GM23338 (cell line): ENCODE results near the gene ADAT1. TPM values are rescaled to one million over a fixed set of nuclear protein-coding genes. Genes with fewer than 3 reads are reported as not detected.

Experiments used
- ATAC-seq: fragments of 200-7000 bp; cut with Tn5 transposase; 3 replicates; pipeline ENCODE4 v1.9.1; 2020
- DNase-seq: peaks from one replicate; pipeline ENCODE4 v3.0.0-alpha.2; 2015; ENCODE audit warnings: low spot score
- H2AFZ ChIP-seq: fragments of 200-600 bp; sonication (generic); 2 replicates; pipeline ENCODE4 v1.8.0; 2016; ENCODE audit warnings: antibody characterized with exemption, mild to moderate bottlenecking, moderate library complexity
- H3F3A ChIP-seq: fragments of 200-600 bp; sonication (generic); replicated peaks from 2 replicates; pipeline ENCODE4 v1.8.0; 2017; ENCODE audit warnings: antibody characterized with exemption, mixed run types, low read depth
- H3K27ac ChIP-seq: fragments of 200-600 bp; sonication (generic); 2 replicates; pipeline ENCODE4 v1.6.1; 2016; ENCODE audit warnings: low read depth
- H3K27me3 ChIP-seq: fragments of 200-600 bp; sonication (generic); 2 replicates; pipeline ENCODE4 v1.8.0; 2016; ENCODE audit warnings: mild to moderate bottlenecking, mixed run types, moderate library complexity; ENCODE audit not compliant: insufficient read depth
- H3K36me3 ChIP-seq: fragments of 200-600 bp; sonication (generic); 2 replicates; pipeline ENCODE4 v1.8.0; 2016; ENCODE audit warnings: mild to moderate bottlenecking; ENCODE audit not compliant: insufficient read depth
- H3K4me1 ChIP-seq: fragments of 200-600 bp; sonication (generic); 2 replicates; pipeline ENCODE4 v1.8.0; 2016; ENCODE audit warnings: mild to moderate bottlenecking, moderate library complexity; ENCODE audit not compliant: insufficient read depth
- H3K4me2 ChIP-seq: fragments of 200-600 bp; sonication (generic); 2 replicates; pipeline ENCODE4 v1.7.1; 2017; ENCODE audit warnings: mixed run types
- H3K4me3 ChIP-seq: fragments of 200-600 bp; sonication (generic); 2 replicates; pipeline ENCODE4 v1.6.1; 2016; ENCODE audit warnings: mixed run types
- H3K79me2 ChIP-seq: fragments of 200-600 bp; sonication (generic); replicated peaks from 2 replicates; pipeline ENCODE4 v1.8.0; 2017; ENCODE audit warnings: mild to moderate bottlenecking; ENCODE audit not compliant: insufficient read depth
- H3K9me2 ChIP-seq: fragments of 200-600 bp; sonication (generic); 2 replicates; pipeline ENCODE4 v1.8.0; 2017; ENCODE audit not compliant: insufficient read depth
- H4K20me1 ChIP-seq: fragments of 200-600 bp; sonication (generic); replicated peaks from 2 replicates; pipeline ENCODE4 v1.8.0; 2017; ENCODE audit warnings: mild to moderate bottlenecking; ENCODE audit not compliant: insufficient read depth
- H3K27ac Mint-ChIP-seq: 2 replicates; pipeline ENCODE4 v1.8.0; 2020; ENCODE audit warnings: inconsistent platforms, mild to moderate bottlenecking, moderate library complexity, mixed read lengths
- H3K27me3 Mint-ChIP-seq: 3 replicates; pipeline ENCODE4 v1.8.0; 2022; ENCODE audit warnings: low read depth, mild to moderate bottlenecking, moderate library complexity, mixed read lengths, inconsistent platforms; ENCODE audit not compliant: insufficient read depth, poor library complexity
- H3K36me3 Mint-ChIP-seq: 3 replicates; pipeline ENCODE4 v1.8.0; 2021; ENCODE audit warnings: low read depth, mild to moderate bottlenecking, inconsistent platforms, moderate library complexity, mixed read lengths
- H3K4me1 Mint-ChIP-seq: 3 replicates; pipeline ENCODE4 v1.8.0; 2020; ENCODE audit warnings: mild to moderate bottlenecking, inconsistent platforms, mixed read lengths
- H3K4me3 Mint-ChIP-seq: 3 replicates; pipeline ENCODE4 v1.8.0; 2021; ENCODE audit warnings: moderate library complexity, mild to moderate bottlenecking, inconsistent platforms, mixed read lengths
- H3K9me3 Mint-ChIP-seq: 3 replicates; pipeline ENCODE4 v1.8.0; 2020; ENCODE audit warnings: moderate library complexity, mild to moderate bottlenecking, inconsistent platforms, mixed read lengths
- CREB1 ChIP-seq: fragments of 250-450 bp; sonication (Bioruptor Pico); IDR thresholded peaks from 2 replicates; pipeline ENCODE4 v1.5.0; 2020; ENCODE audit warnings: low read depth, mild to moderate bottlenecking, moderate library complexity
- CTCF ChIP-seq, 2 experiments: fragments of 200-600 bp in 1 of 2; sonication (generic) in 1 of 2; conservative IDR thresholded peaks; 2 replicates each; pipeline versions ENCODE4 v1.5.1 to v1.6.1; 2016 to 2017; ENCODE audit warnings: antibody characterized with exemption in 2 of 2, low read depth in 2 of 2, mild to moderate bottlenecking in 2 of 2, moderate library complexity in 1 of 2
- EZH2 ChIP-seq: fragments of 200-600 bp; sonication (generic); IDR thresholded peaks from one replicate; pipeline ENCODE4 v1.8.0; 2017; ENCODE audit warnings: antibody characterized with exemption, mild to moderate bottlenecking, low read depth; ENCODE audit not compliant: unreplicated experiment
- EZH2phosphoT487 ChIP-seq: fragments of 200-600 bp; sonication (generic); IDR thresholded peaks from one replicate; pipeline ENCODE4 v1.8.1; 2018; ENCODE audit warnings: antibody characterized with exemption; ENCODE audit not compliant: unreplicated experiment
- JUNB ChIP-seq: IDR thresholded peaks from one replicate; pipeline ENCODE4 v1.6.1; 2016; ENCODE audit warnings: antibody characterized with exemption; ENCODE audit not compliant: unreplicated experiment
- NANOG ChIP-seq: IDR thresholded peaks from 2 replicates; pipeline ENCODE4 v1.6.1; 2016; ENCODE audit warnings: antibody characterized with exemption, borderline replicate concordance
- POLR2AphosphoS5 ChIP-seq: IDR thresholded peaks from 2 replicates; pipeline ENCODE4 v1.6.1; 2016; ENCODE audit warnings: antibody characterized with exemption, low read depth
- REST ChIP-seq: IDR thresholded peaks from one replicate; pipeline ENCODE4 v1.6.1; 2018; ENCODE audit warnings: antibody characterized with exemption; ENCODE audit not compliant: unreplicated experiment
- STAT1 ChIP-seq: IDR thresholded peaks from one replicate; pipeline ENCODE4 v1.6.1; 2016; ENCODE audit warnings: antibody characterized with exemption; ENCODE audit not compliant: unreplicated experiment
- ZNF114 ChIP-seq: fragments of 250-450 bp; sonication (Bioruptor Pico); IDR thresholded peaks from 2 replicates; pipeline ENCODE4 v1.5.0; 2020; ENCODE audit warnings: mild to moderate bottlenecking, moderate library complexity
- ZNF331 ChIP-seq: fragments of 250-450 bp; sonication (Bioruptor Pico); IDR thresholded peaks from 2 replicates; pipeline ENCODE4 v1.5.0; 2020; ENCODE audit warnings: low read depth, mild to moderate bottlenecking, moderate library complexity
- polyA plus RNA-seq: library from polyadenylated mRNA; unstranded; fragments of >200 nt; fragmentation: Nextera tagmentation; extraction: Ambion mirVana; gene quantifications from 2 replicates; pipeline ENCODE4 v1.2.1, GENCODE V29; 2016
- total RNA-seq: library from RNA; depleted of rRNA; stranded (reverse); fragments of >200 nt; shearing (Covaris generic); gene quantifications from 2 replicates; pipeline ENCODE4 v1.2.3, GENCODE V29; 2014
- TF ChIP-seq, protein P1 (sequence below): fragments of 250-450 bp; sonication (Bioruptor Pico); IDR thresholded peaks from 2 replicates; pipeline ENCODE4 v1.5.0; 2020; ENCODE audit warnings: mild to moderate bottlenecking, moderate library complexity
- TF ChIP-seq, protein P2 (sequence below): IDR thresholded peaks from 2 replicates; pipeline ENCODE4 v1.6.1; 2016; ENCODE audit warnings: antibody characterized with exemption

ADAT1 gene
- total and polyA plus RNA-seq, 2 experiments from 2014 or later: 17.4 to 53.6 TPM

DNA sequence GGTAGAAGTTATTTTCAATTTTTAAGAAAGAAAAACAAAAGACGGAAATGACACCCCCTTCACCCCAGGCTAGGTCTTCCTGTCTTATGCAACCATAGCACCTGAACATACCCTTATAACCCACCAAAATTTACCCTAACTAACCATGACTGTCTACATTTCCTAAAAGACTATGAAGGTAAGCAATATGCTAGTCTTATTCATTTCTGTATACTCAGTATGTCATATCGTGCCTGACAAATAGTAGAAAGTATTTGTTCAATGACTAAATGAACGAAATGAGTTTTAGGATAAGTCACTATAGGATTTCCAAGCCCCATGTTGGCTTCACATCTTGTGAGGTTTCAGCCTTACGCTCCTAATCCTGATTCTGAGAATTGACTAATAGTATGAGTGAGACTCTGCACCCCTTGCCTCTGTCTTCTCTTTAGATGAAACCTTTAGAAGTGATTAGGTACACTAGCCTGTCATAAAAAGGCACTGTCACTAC, 6.5 kb downstream of the ADAT1 start:
- H4K20me1 ChIP-seq: no peaks in the 10 kb centered on the region; the same call in none of the 2 replicates
- H3K4me2 ChIP-seq: no peak overlapping the region
- no peak overlapping the region for H3K27ac ChIP-seq
- H3K27me3 ChIP-seq: no peaks in the 10 kb centered on the region
- H3K4me1 ChIP-seq: peaks cover under 1% of the 10 kb centered on the region; the same call in 1 of the 2 replicates
- TF ChIP-seq EZH2phosphoT487 (no peak), NANOG (no peak), CREB1 (CRISPR knock-in tag) (no peak), ZNF331 (CRISPR knock-in tag) (no peak), EZH2 (no peak), REST (no peak), STAT1 (no peak), CTCF (conservative IDR thresholded peaks at IDR 0.05; ENCODE audit: low read depth in 2 of 2) (no peak), JUNB (no peak), ZNF114 (CRISPR knock-in tag) (no peak), POLR2AphosphoS5 (no peak)
- TF ChIP-seq, protein P1, sequence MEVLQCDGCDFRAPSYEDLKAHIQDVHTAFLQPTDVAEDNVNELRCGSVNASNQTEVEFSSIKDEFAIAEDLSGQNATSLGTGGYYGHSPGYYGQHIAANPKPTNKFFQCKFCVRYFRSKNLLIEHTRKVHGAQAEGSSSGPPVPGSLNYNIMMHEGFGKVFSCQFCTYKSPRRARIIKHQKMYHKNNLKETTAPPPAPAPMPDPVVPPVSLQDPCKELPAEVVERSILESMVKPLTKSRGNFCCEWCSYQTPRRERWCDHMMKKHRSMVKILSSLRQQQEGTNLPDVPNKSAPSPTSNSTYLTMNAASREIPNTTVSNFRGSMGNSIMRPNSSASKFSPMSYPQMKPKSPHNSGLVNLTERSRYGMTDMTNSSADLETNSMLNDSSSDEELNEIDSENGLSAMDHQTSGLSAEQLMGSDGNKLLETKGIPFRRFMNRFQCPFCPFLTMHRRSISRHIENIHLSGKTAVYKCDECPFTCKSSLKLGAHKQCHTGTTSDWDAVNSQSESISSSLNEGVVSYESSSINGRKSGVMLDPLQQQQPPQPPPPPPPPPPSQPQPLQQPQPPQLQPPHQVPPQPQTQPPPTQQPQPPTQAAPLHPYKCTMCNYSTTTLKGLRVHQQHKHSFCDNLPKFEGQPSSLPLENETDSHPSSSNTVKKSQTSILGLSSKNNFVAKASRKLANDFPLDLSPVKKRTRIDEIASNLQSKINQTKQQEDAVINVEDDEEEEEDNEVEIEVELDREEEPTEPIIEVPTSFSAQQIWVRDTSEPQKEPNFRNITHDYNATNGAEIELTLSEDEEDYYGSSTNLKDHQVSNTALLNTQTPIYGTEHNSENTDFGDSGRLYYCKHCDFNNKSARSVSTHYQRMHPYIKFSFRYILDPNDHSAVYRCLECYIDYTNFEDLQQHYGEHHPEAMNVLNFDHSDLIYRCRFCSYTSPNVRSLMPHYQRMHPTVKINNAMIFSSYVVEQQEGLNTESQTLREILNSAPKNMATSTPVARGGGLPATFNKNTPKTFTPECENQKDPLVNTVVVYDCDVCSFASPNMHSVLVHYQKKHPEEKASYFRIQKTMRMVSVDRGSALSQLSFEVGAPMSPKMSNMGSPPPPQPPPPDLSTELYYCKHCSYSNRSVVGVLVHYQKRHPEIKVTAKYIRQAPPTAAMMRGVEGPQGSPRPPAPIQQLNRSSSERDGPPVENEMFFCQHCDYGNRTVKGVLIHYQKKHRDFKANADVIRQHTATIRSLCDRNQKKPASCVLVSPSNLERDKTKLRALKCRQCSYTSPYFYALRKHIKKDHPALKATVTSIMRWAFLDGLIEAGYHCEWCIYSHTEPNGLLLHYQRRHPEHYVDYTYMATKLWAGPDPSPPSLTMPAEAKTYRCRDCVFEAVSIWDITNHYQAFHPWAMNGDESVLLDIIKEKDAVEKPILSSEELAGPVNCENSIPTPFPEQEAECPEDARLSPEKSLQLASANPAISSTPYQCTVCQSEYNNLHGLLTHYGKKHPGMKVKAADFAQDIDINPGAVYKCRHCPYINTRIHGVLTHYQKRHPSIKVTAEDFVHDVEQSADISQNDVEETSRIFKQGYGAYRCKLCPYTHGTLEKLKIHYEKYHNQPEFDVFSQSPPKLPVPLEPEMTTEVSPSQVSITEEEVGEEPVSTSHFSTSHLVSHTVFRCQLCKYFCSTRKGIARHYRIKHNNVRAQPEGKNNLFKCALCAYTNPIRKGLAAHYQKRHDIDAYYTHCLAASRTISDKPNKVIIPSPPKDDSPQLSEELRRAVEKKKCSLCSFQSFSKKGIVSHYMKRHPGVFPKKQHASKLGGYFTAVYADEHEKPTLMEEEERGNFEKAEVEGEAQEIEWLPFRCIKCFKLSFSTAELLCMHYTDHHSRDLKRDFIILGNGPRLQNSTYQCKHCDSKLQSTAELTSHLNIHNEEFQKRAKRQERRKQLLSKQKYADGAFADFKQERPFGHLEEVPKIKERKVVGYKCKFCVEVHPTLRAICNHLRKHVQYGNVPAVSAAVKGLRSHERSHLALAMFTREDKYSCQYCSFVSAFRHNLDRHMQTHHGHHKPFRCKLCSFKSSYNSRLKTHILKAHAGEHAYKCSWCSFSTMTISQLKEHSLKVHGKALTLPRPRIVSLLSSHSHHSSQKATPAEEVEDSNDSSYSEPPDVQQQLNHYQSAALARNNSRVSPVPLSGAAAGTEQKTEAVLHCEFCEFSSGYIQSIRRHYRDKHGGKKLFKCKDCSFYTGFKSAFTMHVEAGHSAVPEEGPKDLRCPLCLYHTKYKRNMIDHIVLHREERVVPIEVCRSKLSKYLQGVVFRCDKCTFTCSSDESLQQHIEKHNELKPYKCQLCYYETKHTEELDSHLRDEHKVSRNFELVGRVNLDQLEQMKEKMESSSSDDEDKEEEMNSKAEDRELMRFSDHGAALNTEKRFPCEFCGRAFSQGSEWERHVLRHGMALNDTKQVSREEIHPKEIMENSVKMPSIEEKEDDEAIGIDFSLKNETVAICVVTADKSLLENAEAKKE (CRISPR knock-in tag): no peak
- TF ChIP-seq, protein P2, sequence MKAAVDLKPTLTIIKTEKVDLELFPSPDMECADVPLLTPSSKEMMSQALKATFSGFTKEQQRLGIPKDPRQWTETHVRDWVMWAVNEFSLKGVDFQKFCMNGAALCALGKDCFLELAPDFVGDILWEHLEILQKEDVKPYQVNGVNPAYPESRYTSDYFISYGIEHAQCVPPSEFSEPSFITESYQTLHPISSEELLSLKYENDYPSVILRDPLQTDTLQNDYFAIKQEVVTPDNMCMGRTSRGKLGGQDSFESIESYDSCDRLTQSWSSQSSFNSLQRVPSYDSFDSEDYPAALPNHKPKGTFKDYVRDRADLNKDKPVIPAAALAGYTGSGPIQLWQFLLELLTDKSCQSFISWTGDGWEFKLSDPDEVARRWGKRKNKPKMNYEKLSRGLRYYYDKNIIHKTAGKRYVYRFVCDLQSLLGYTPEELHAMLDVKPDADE: no peak
- Mint-ChIP-seq H3K4me1 (peaks cover 2% of the 10 kb centered on the region; the same call in 2 of the 3 replicates), H3K27ac (no peak overlapping the region), H3K27me3 (no peaks in the 10 kb centered on the region), H3K9me3 (no peaks in the 10 kb centered on the region), H3K4me3 (no peak overlapping the region), H3K36me3 (peaks cover 73% of the 10 kb centered on the region)
- H2AFZ ChIP-seq: no peak overlapping the region
- peaks cover 2% of the 10 kb centered on the region; the same call in 1 of the 2 replicates for H3K79me2 ChIP-seq
- no peaks in the 10 kb centered on the region for H3F3A ChIP-seq
- peaks cover 40% of the 10 kb centered on the region for H3K36me3 ChIP-seq
- DNase-seq: no peak
- no peak overlapping the region for H3K4me3 ChIP-seq
- no peaks in the 10 kb centered on the region for H3K9me2 ChIP-seq
- ATAC-seq: no peak
